ENCODE data around the gene NXPH3.

The NXPH3 gene

GRCh38 chr17:49574945-49575678 is 559 bp upstream of the NXPH3 start:
- in situ Hi-C loops (cut with HindIII; ENCODE audit: low sequenced_read_pairs), result no loop called here

GRCh38 chr17:49576088-49576916 is 631 bp downstream of the NXPH3 start:
- in situ Hi-C loops (cut with HindIII; ENCODE audit: low sequenced_read_pairs), result no loop called here

DNA sequence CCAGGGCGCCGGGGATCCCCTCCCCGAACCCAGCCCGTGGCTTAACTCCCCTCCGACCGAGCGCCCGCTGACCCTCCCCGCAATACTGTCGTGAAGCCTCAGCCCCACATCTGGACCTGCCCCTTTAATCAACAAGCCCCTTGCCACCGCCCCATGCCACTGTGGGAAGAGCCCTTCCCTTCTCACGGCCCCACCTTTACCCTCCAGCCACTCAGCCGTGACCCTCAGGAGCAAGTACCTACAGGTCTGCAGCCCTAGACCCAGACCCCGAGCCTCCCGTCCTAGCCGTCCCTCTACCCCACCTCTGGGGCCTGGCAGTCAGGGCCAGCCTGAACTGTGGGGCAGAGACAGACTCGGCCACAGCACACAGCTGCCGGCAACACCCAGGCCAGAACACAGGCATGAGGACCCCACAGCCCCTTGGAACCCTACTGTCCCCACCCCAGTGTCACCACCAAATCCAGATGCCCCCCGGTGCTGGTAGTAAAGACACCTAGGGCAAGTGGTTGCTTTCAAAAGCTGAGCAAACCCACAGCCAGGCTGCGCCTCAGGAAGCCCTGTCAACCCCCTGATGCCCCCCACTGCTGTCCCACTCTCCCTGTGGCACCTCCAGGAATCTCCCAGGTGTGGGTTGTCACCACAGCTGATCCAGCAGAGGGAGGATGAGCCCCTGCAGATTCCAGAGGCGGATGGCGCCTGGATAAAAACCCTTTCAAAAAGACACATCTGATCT is 1.4 kb downstream of the NXPH3 start:
- in situ Hi-C loops (cut with HindIII; ENCODE audit: low sequenced_read_pairs), result no loop called here

GRCh38 chr17:49577650-49577934 is 1.9 kb downstream of the NXPH3 start:
- in situ Hi-C loops (cut with HindIII; ENCODE audit: low sequenced_read_pairs), result no loop called here

- in situ Hi-C loops (cut with HindIII; ENCODE audit: low sequenced_read_pairs), result no loop called here
These were observed 2.3 kb downstream of the NXPH3 start for GRCh38 chr17:49577963-49578362.

DNA sequence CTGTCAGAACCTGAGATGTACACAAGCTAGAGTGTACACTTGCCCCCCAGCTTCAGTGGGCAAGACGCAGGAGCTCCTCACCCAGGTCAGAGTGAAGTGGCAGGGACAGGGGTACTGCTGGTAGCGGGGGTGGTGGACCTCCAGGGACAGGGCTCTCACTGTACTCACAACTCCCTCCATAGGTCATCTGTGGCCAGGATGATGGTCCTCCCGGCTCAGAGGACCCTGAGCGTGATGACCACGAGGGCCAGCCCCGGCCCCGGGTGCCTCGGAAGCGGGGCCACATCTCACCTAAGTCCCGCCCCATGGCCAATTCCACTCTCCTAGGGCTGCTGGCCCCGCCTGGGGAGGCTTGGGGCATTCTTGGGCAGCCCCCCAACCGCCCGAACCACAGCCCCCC is 2.7 kb downstream of the NXPH3 start:
- in situ Hi-C loops (cut with HindIII; ENCODE audit: low sequenced_read_pairs), result no loop called here

- in situ Hi-C loops (cut with HindIII; ENCODE audit: low sequenced_read_pairs), result no loop called here
These were observed 3.4 kb downstream of the NXPH3 start for GRCh38 chr17:49578952-49579500.

- in situ Hi-C loops (cut with HindIII; ENCODE audit: low sequenced_read_pairs), result no loop called here
These were observed 3.9 kb downstream of the NXPH3 start for GRCh38 chr17:49579522-49579921.

DNA sequence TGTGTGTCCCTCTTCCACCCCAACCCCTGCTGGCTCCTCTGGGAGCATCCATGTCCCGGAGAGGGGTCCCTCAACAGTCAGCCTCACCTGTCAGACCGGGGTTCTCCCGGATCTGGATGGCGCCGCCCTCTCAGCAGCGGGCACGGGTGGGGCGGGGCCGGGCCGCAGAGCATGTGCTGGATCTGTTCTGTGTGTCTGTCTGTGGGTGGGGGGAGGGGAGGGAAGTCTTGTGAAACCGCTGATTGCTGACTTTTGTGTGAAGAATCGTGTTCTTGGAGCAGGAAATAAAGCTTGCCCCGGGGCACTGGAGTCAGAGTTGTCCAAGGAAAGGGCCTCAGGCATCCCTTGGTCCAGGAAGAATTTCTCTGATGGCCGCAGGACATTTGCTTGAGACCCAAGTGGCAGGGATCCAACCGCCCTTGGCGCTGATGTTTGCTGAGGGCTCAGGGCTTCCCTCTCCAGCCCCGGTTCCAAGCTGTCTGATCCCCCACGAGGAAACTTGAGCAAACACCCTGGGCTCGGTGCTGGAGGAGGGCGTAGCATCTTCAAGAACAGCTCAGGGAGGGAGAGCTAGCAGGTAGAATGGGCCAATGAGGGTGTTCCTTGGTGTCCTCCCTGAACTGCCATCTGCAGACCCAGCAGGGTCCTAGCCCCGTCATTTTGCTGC is 4.5 kb downstream of the NXPH3 start:
- in situ Hi-C loops (cut with HindIII; ENCODE audit: low sequenced_read_pairs), result loop anchor here (5.0 kb wide), 2 partner anchors 58 to 107 kb away; no protein-coding TSS in a partner anchor

GRCh38 chr17:49580981-49581647 is 5.4 kb downstream of the NXPH3 start:
- in situ Hi-C loops (cut with HindIII; ENCODE audit: low sequenced_read_pairs), result loop anchor here (5.0 kb wide), 2 partner anchors 59 to 106 kb away; no protein-coding TSS in a partner anchor

DNA sequence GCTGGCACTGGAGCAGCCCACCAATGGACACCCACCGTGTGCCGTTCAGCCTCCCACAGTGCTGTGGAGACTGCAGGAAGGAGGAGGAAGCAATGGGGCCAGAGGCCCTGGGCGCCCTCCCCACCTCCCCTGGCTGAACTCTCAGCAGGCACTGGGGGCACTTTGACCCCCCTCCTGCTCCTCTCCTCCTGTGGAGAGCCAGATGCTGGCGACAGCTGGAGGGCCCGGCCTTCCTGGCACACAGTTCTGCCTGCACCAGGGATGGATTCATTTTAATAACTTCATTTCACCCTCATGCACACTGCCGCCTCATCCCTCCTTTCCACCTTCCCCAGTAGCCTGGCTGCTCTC is 6.0 kb downstream of the NXPH3 start:
- in situ Hi-C loops (cut with HindIII; ENCODE audit: low sequenced_read_pairs), result loop anchor here (5.0 kb wide), 2 partner anchors 59 to 106 kb away; no protein-coding TSS in a partner anchor

DNA sequence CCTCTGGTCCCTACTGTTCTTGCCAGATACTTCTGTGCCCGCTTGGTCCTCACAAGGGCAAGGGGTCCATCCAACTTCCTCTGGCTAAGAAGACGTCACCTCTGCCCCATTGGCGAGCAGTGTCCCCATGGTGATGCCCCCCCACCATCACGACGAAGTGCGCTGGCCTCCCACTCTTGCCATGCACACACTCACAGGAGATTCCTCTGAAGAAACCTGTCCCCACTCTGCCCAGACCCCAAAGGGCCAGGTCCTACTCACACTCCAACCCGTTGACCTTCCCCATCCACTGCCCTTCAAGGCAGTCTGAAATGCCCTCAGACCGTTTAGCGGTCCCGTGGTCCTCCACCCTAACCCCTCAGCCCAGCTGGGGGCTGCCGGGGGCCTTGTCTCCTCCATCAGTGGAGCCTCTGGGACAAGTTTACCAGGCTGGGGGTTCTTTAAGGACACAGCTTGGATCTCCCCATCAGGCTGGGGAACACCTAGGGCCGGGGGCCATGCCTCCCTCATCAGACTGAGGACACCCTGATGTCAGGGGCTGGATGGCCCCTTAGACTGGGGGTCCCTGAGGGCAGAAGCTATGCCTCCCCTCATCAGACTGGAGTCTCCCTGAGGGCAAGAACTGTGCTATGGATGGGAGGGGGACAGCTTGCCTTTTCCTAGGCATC is 6.5 kb downstream of the NXPH3 start:
- in situ Hi-C loops (cut with HindIII; ENCODE audit: low sequenced_read_pairs), result loop anchor here (5.0 kb wide), 2 partner anchors 60 to 105 kb away; no protein-coding TSS in a partner anchor

DNA sequence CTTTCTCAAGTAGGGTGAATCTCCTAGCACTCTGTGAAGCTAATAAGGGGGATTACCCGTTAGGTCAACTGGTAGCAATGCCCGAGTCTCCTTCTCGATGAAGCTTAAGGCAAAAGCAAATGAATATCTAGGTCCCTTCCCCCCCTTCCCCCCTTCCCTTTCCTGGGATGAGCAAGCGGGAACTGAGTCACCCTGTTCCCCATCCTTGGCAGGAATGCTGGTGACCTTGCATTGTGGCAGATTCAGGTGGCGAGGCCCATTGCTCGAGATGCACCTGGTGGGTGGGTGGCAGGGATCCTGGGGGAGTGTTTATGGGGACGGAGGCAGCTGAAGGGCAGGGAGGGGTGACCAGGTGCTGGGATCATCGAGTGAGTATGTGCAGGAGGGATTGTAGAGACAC is 7.1 kb downstream of the NXPH3 start:
- in situ Hi-C loops (cut with HindIII; ENCODE audit: low sequenced_read_pairs), result loop anchor here (5.0 kb wide), 2 partner anchors 60 to 105 kb away; no protein-coding TSS in a partner anchor

- in situ Hi-C loops (cut with HindIII; ENCODE audit: low sequenced_read_pairs), result loop anchor here (5.0 kb wide), 2 partner anchors 61 to 104 kb away; no protein-coding TSS in a partner anchor
These were observed 7.6 kb downstream of the NXPH3 start for GRCh38 chr17:49583226-49583625.

DNA sequence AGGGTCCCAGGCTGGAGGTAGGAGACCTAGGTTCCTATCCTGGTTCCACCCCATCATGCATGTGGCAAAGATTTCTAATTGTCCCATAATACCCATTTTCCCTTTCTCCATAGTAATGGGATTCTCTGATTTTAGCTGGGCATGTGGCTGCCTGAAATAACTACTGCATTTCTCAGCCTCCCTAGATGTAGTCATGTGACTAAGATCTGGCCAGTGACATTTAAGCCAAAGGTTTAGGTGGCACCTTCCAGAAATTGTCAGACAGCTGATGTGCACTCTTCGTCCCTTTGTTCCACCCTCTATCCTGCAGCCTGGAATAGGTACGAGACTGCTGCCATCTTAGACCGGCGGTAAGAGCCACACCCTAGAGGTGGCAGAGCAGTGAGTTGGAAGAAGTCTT is 8.2 kb downstream of the NXPH3 start:
- in situ Hi-C loops (cut with HindIII; ENCODE audit: low sequenced_read_pairs), result loop anchor here (5.0 kb wide), 2 partner anchors 62 to 103 kb away; no protein-coding TSS in a partner anchor

GRCh38 chr17:49585422-49586027 is 9.9 kb downstream of the NXPH3 start:
- in situ Hi-C loops (cut with HindIII; ENCODE audit: low sequenced_read_pairs), result no loop called here

GRCh38 chr17:49587366-49588073 is 11.8 kb downstream of the NXPH3 start:
- in situ Hi-C loops (cut with HindIII; ENCODE audit: low sequenced_read_pairs), result no loop called here

- in situ Hi-C loops (cut with HindIII; ENCODE audit: low sequenced_read_pairs), result no loop called here
These were observed 12.6 kb downstream of the NXPH3 start for GRCh38 chr17:49588312-49588711.

All from endothelial cell of hepatic sinusoid (primary cell).